Thyroid gland (tissue), 4 donors: ENCODE data around the gene TTC3. TPM values are rescaled to one million over a fixed set of nuclear protein-coding genes. Genes with fewer than 3 reads are reported as not detected.

Source experiments
- DNase-seq, 2 donors: peaks; one replicate each; pipeline ENCODE4 v3.0.0-alpha.2; 2019
- H3K27ac ChIP-seq, 3 donors: fragments of 200-600 bp; sonication (generic); 1 replicate in 2 of 3; 2 replicates in 1 of 3; pipeline ENCODE4 v1.5.1; 2016 to 2019; ENCODE audit warnings: mild to moderate bottlenecking in 1 of 3, moderate library complexity in 1 of 3
- H3K27me3 ChIP-seq: fragments of 200-600 bp; sonication (generic); one replicate; pipeline ENCODE4 v1.5.1; 2019
- H3K36me3 ChIP-seq, 2 donors: fragments of 200-600 bp; sonication (generic); one replicate each; pipeline ENCODE4 v1.5.1; 2016 to 2019
- H3K4me1 ChIP-seq, 2 donors: fragments of 200-600 bp; sonication (generic); one replicate each; pipeline ENCODE4 v1.5.1; 2017 to 2019
- H3K4me3 ChIP-seq, 3 donors: fragments of 200-600 bp; sonication (generic); replicated peaks in 1 of 3; 1 replicate in 2 of 3; 2 replicates in 1 of 3; pipeline ENCODE4 v1.5.1; 2016; ENCODE audit warnings: mild to moderate bottlenecking in 1 of 3
- H3K9me3 ChIP-seq: fragments of 200-600 bp; sonication (generic); one replicate; pipeline ENCODE4 v1.5.1; 2017
- POLR2A ChIP-seq, 2 donors: fragments of 450-650 bp; IDR thresholded peaks; one replicate each; pipeline ENCODE4 v1.6.1; 2017; ENCODE audit warnings: antibody characterized with exemption in 2 of 2, mild to moderate bottlenecking in 2 of 2, moderate library complexity in 1 of 2
- WGBS, 2 donors: methylation state at CpG; one replicate each; pipeline ENCODE4 v1.1.5; 2017; 5-methylcytosine and 5-hydroxymethylcytosine counted together
- intact Hi-C: fragments of 100-400 bp; cut with DNase I; formaldehyde crosslinking; loops from one replicate; pipeline ENCODE4 v1.15.1; 2023
- total RNA-seq, 4 donors: library from RNA; depleted of rRNA; stranded (reverse); fragments of >200 nt; gene quantifications; one replicate each; pipeline ENCODE4 v1.2.3, GENCODE V29; 2016
- TF ChIP-seq, protein P1 (sequence below), 6 experiments: fragments of 200-600 bp in 3 of 6; fragments of 450-650 bp in 3 of 6; sonication (generic) in 3 of 6; IDR thresholded peaks; one replicate each; pipeline ENCODE4 v1.5.1; 2016 to 2019; ENCODE audit warnings: antibody characterized with exemption in 6 of 6, mild to moderate bottlenecking in 2 of 6, inconsistent platforms in 1 of 6, moderate library complexity in 1 of 6

The TTC3 gene
- total RNA-seq, 4 donors from 2014 or later, result 206 to 286 (median 251) TPM

DNA sequence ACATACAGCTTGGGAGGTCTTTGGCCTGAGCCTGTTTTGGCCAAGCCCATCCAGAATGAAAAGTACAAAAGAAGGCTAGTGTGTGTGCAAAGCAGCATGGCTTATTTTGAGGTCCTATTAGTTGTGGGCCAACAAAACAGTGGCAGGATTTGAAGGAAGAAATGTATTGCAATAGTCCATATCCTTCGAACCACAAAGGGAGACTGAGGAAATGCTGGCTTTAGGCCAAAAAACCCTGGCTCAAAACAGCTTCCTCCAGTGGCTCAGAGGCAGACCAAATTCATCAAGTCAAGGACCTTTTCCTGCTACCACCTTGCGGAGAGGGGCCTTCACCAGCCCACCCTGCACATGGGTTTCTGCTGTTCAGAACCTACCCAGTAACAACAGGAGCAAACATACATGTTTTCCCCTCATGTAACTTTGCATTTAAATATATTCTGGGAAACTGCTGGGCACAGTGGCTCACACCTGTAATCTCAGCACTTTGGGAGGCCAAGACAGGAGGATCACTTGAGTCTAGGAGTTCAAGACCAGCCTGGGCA lies 150.8 kb downstream of the TTC3 start:
- TF ChIP-seq, protein P1, sequence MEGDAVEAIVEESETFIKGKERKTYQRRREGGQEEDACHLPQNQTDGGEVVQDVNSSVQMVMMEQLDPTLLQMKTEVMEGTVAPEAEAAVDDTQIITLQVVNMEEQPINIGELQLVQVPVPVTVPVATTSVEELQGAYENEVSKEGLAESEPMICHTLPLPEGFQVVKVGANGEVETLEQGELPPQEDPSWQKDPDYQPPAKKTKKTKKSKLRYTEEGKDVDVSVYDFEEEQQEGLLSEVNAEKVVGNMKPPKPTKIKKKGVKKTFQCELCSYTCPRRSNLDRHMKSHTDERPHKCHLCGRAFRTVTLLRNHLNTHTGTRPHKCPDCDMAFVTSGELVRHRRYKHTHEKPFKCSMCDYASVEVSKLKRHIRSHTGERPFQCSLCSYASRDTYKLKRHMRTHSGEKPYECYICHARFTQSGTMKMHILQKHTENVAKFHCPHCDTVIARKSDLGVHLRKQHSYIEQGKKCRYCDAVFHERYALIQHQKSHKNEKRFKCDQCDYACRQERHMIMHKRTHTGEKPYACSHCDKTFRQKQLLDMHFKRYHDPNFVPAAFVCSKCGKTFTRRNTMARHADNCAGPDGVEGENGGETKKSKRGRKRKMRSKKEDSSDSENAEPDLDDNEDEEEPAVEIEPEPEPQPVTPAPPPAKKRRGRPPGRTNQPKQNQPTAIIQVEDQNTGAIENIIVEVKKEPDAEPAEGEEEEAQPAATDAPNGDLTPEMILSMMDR (IDR thresholded peaks at IDR 0.05), result no peak
- no peak for TF ChIP-seq POLR2A (IDR thresholded peaks at IDR 0.05)
- H3K36me3 ChIP-seq, result peaks cover 37 to 43% of the 10 kb centered on the region in 2 donors
- intact Hi-C loops, result no loop called here

DNA sequence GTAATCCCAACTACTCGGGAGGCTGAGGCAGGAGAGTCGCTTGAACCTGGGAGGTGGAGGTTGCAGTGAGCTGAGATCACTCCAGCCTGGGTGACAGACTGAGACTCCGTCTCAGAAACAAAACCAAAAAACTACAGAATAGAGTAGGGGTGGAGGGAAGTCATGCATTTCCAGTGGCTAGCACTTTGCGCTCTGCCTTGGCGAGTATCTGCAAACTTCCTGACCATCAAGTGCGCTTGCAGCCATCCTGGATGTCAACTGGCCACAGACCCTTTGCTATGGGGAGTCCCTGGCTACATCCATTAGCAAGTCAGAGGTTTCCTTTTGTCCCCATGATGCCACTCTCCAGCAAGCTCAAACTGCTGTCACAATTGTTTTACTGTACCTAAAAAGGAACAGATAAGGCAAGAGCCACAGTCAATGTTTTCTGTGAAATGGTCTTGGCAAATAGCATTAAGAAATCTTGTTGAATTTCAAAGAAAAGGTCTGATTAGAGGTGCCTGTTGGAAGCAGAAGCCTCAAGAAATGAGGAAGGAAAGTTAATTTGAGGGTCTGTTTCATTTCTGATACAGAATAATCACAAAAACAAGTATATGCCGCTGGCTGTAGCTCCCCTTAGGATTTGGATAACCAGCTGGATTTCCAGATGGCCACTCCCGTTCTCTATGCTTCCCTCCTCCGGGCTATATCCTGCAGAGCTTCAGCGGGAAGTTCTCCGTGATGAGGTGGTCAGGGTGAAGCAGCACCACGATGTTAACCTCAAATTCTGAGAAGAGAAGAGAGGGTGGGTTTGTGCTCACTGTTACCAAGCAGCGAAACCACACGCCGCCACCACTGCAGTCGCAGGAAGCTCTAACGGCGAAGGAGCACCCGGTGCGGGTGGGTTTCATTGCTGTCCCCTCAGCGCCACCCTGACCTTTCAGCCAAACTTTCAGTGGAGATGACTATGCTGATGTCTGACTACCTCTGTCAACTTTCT lies 152.1 kb downstream of the TTC3 start:
- intact Hi-C loops, result no loop called here
- 82 to 95% methylated on average over 21 of the region's 21 CpGs for WGBS, 2 donors
- TF ChIP-seq, protein P1 (IDR thresholded peaks at IDR 0.05), result no peak
- TF ChIP-seq POLR2A (IDR thresholded peaks at IDR 0.05), result no peak

More for the DNA sequence above, 150.8 kb downstream of the TTC3 start:
- Histone ChIP-seq H3K4me3 (no peak overlapping the region), H3K27ac (no peak overlapping the region), H3K9me3 (no peaks in the 10 kb centered on the region), H3K27me3 (no peaks in the 10 kb centered on the region), H3K4me1 (peaks cover 4 to 7% of the 10 kb centered on the region in 2 donors)
- 94 to 97% methylated on average over 2 of the region's 2 CpGs for WGBS, 2 donors
- no peak for DNase-seq

DNA sequence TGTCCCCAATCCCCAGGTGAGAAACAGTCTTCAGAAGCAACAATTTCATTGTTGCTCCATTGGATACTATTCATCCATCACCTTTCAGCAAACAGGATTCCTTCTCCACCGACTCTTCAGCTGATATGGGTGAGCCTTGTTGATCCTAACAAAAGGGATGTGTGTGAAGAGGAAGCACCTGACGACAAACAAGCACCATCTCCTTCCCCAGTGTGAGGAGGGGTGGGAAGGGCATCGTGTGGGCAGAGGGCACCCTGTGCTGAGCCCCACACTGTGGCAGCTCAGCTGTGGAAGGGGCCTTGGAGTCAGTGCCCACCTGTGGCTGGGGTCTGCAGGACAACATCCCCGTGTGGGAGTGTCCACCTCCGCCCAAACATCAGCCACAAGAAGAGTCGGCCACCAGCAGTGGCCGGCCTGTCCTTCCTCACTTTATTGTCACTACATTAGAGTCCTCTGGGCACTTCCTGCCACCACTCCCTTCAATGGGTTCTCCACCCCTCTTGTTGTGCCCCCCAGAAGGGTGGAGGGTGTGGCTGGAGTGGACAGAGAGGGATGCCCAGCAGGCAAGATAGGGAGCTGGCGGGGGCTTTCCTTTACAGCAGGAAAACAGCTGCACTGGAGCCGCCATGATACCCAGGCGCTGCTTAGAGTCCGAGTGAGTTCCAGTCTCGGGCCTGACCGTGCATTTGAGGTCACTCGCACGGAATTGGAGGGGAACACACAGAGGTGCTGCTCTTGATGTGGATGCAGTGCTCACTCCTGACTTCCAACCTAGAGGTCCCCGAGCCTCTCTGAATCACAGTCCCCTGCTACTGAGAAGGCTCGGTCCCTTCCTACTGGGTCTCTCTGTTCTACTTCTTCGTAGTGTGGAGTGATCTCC lies 153.2 kb downstream of the TTC3 start:
- Histone ChIP-seq H3K27me3 (no peaks in the 10 kb centered on the region), H3K4me1 (peaks cover 0 to 3% of the 10 kb centered on the region in 2 donors), H3K4me3 (no peak overlapping the region), H3K27ac (no peak overlapping the region), H3K36me3 (peaks cover 41 to 50% of the 10 kb centered on the region in 2 donors), H3K9me3 (no peaks in the 10 kb centered on the region)
- DNase-seq, result no peak
- WGBS, 2 donors, result 93 to 95% methylated on average over 15 to 18 of the region's 18 CpGs
- TF ChIP-seq, protein P1 (IDR thresholded peaks at IDR 0.05), result no peak
- TF ChIP-seq POLR2A (IDR thresholded peaks at IDR 0.05), result no peak
- intact Hi-C loops, result no loop called here

More for the DNA sequence above, 152.1 kb downstream of the TTC3 start:
- DNase-seq, result no peak
- H3K9me3 ChIP-seq, result no peaks in the 10 kb centered on the region
- H3K27ac ChIP-seq, result no peak overlapping the region
- no peaks in the 10 kb centered on the region for H3K27me3 ChIP-seq
- H3K4me3 ChIP-seq, result no peak overlapping the region
- H3K36me3 ChIP-seq, result peaks cover 37 to 44% of the 10 kb centered on the region in 2 donors
- peaks cover 4 to 6% of the 10 kb centered on the region in 2 donors for H3K4me1 ChIP-seq

DNA sequence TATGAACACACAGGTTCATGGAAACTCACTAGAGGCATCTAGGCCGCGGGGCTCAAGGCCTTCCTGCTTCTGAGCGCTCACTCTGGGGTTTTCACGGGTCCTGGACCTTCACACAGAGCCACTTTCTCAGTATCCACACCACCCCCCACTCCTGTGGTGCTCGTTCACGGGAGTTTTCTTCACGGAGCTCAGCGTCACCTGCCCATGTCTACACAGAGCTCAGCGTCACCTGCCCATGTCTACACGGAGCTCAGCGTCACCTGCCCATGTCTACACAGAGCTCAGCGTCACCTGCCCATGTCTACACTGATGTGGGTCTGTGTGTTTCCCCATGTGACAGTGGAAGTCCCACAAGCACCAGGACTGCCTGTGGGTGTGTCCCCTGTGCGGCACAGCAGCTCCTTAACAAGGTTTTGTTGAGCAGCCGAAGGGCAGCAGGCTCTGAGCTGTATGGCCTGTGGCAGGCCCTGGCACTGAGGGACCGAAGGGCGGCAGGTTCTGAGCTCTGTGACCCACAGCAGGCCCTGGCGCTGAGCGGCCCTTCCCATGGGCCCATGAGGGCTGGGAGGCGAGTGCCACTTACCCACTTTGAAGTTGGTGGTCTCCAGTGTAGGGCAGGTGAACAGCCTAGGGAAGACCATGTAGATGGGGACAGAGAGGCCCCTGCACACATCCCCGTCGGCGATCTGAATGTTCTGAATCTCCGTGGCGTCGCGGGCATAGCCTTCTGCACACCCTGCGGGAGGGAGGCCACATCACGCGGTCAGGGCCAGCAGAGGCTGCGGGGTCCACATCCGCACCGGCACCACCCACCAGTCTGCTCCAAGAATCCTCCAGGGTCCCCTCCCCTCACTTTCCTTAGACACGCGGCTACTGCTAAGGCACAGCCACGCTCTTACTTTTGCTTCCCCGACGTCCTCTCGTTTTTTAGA lies 154.3 kb downstream of the TTC3 start:
- WGBS, 2 donors, result 94 to 97% methylated on average over 34 of the region's 38 CpGs
- Histone ChIP-seq H3K4me1 (no peaks in the 10 kb centered on the region), H3K27ac (no peak overlapping the region), H3K36me3 (peaks cover 52 to 61% of the 10 kb centered on the region in 2 donors), H3K27me3 (no peaks in the 10 kb centered on the region), H3K9me3 (no peaks in the 10 kb centered on the region), H3K4me3 (no peak overlapping the region)
- TF ChIP-seq, protein P1 (IDR thresholded peaks at IDR 0.05), result no peak
- no peak for TF ChIP-seq POLR2A (IDR thresholded peaks at IDR 0.05)
- intact Hi-C loops, result no loop called here
- no peak for DNase-seq
